NCI-H2227 (cell line): ENCODE data around the gene PDGFD.

ENCODE experiments used
- DNase-seq: peaks from one replicate; lab custom pipeline; 2025; ENCODE audit not compliant: unreplicated experiment; lab: John Stamatoyannopoulos, UW

The PDGFD gene

GRCh38 chr11:103892603-103893002 lies 271.3 kb downstream of the PDGFD start:
- no peak for DNase-seq

DNA sequence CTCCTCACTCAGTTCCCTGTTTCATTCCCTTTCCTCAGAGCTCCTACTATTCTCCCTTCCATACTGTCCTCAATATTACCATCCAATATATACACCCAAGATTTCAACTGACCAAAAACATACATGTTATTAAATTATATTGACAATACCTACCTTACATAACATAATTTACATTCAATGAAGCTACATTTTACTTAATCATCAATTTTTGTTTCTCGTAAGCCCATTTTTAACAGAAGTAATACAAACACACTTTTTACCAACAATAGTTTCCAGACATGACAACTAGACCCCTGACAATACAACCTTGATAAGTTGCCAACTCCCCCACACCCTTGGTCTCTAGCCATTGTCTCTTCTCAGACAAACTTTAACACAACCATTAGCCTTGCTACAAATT lies 273.3 kb downstream of the PDGFD start:
- DNase-seq, result no peak

GRCh38 chr11:103889679-103890078 lies 274.3 kb downstream of the PDGFD start:
- DNase-seq, result no peak

DNA sequence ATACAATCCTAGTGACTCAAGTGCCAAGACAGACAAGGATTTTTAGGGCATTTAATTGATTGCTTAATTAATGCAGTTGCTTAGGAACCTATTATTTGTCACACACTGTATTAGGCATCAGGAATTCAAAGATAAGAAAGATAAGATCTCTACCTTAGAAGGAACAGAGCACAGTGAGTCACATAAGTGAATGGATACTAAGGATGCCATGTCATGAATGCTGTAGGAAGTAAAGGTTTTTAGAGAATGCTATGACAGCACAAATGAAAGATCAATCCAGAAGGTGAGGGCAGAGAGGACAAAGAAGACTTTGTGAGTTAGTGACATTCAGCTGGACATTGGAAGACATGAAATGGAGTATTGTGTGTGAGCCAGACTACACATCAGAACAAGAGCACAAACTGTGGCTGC lies 275.4 kb downstream of the PDGFD start:
- no peak for DNase-seq

DNA sequence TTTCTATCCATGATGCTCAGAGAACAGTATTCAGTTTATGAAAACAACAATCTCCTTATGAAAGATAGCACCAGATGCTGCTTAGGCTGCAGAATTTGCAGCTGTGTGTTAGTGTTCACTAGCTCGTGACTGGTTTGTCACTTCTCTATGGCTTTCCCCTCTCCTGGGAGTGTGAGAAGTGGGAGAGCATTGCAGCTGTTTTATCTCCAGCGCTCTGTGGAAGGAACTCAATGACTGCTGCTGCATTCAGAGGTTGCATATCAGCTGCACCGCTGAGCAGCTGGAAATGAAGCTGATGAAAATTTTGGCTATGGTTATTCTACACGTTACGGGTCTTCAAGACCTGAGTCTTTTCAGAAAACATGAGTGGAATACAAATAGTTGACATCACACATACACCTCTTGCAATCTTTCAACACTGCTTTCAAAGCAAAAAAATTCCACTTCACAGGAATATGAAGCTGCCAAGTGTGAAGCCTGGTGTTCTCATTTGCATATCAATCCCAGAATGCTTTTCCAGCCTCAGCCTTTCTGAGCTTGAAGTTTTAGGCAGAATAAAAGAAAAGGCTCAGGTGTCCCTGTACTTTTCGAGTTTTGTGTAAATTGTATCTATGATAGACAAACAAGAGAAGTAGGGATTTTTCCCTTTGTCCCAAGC lies 276.8 kb downstream of the PDGFD start:
- no peak for DNase-seq

DNA sequence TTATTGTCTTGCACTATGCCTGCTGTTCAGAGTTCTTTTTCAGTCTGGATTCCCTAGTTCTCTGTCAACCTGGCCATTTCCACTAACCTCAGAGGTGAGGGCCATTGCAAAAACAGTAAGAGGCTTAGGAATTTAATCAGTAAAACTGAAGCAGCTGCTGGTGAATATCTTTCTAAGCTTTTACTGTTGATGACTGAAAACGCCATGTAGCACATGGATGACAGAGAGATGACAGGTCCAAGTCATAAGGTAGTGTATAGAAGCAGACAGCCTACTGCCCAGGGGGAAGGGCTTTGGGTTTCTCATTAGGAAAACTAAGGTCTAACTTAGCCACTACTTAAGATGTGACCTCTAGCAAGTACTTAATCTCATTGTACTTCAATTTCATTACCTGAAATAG lies 280.1 kb downstream of the PDGFD start:
- DNase-seq, result no peak

GRCh38 chr11:103883291-103883690 lies 280.7 kb downstream of the PDGFD start:
- no peak for DNase-seq

- no peak for DNase-seq
Observed at GRCh38 chr11:103881584-103881983, 282.4 kb downstream of the PDGFD start.

GRCh38 chr11:103880968-103881367 lies 283.0 kb downstream of the PDGFD start:
- no peak for DNase-seq

- no peak for DNase-seq
Observed at GRCh38 chr11:103878646-103879045, 285.3 kb downstream of the PDGFD start.

GRCh38 chr11:103877221-103877620 lies 286.7 kb downstream of the PDGFD start:
- DNase-seq, result no peak

DNA sequence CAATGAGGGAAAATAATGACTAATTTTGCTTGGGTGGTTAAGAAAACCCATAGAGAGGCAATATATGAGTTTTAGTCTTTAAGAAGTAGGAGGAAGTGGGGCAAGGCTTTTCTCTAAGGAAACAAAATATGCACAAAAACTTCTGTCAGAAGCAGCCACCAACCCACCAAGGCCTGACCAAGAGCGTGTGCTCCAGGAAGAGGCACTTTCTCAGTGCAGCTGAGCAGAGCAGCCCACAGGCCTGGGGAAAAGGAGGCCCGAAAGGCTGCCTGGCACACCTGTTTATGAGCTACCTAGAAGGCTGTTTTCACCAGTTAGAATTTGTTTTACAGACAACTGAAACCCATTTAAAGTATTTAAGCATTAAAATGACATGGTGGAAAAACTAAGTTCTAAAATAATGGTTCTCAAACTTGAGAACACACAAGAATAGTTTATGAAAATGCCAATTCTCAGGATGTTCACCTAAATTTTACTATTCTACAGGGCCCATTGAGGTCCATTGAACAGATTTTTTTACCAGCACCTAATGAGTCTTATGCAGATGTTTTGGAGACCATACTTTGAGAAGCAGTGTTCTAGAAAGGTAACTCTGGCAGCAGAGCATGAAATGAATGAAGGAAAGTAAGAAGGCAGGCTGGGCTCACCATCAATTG lies 288.0 kb downstream of the PDGFD start:
- no peak for DNase-seq

DNA sequence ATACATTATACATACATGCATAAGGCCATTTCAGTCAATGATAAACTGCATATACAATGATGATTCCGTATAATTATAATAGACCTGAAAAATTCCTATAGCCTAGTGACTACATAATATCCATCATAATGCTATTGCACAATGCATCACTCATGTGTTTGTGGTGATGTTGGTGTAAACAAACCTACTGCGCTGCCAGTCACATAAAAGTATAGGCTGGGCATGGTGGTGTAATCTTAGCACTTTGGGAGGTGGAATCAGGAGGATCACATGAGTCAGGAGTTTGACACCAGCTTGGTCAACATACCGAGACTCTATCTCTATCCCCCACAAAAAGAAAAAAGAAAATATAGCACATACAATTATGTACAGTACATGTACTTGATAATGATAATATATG lies 291.2 kb downstream of the PDGFD start:
- no peak for DNase-seq

DNA sequence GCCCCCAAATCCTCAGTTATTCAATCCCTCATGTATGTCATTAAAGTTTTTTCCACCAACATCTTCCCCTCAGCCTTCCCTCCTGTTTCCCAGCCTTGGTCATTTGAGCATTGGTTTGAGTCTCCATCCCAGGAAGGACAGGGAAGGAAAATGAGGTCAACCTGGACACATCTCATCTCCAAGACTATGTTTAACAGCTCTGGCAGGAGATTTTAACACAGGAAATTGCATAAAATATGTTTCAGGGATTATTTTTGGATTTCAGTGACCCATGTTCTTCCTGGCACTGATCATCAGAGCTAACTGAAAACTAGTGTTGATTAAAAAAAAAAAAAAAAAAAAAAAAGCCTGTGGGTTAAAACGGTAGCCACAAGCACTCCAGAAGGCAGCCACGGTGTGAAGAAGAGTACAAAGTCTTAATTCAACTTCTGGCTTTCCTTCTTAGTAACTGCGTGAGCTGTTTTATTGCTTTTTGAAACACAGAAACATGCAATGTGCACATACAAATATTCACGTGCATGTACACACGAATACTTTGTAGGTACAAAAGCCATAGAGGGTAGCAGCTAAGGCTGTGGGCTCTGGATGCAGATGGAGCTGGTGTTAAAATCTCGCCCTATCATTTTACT lies 291.9 kb downstream of the PDGFD start:
- no peak for DNase-seq

DNA sequence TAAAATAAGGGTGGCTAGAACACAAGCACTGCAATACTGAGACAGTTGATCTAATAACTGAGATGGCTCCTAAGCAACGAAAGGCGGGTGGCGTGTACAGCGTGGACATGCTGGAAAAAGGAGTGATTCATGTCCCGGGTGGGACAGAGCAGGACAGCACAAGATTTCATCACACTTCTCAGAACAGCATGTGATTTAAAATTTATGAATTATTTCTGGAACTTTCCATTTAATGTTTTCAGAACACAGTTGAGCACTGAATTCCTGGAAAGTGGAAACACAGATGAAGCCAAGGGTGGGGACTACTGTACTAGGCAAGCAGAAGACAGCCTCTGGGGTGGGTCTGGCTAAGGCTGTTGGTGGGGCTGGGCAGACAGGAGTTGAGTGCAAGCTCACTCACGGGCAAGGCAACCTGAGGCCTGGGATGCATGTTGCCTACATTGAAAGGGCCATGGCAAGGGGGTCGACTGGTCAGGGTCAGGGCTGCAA lies 293.1 kb downstream of the PDGFD start:
- DNase-seq, result no peak

- no peak for DNase-seq
Observed at GRCh38 chr11:103867481-103867880, 296.5 kb downstream of the PDGFD start.

- DNase-seq, result no peak
Observed at GRCh38 chr11:103863497-103863896, 300.4 kb downstream of the PDGFD start.

- DNase-seq, result no peak
Observed at GRCh38 chr11:103862802-103863174, 301.2 kb downstream of the PDGFD start.

- peak; percentile 1 for DNase-seq
Observed at GRCh38 chr11:103862094-103862801, 301.7 kb downstream of the PDGFD start.
